Cardiac muscle cell (in vitro differentiated cells and primary cell): ENCODE measurements around the gene LHX1. TPM values are rescaled to one million over a fixed set of nuclear protein-coding genes. Genes with fewer than 3 reads are reported as not detected.
A peak's percentile ranks its signal among the peaks of the same experiment; 100 is the strongest.

Experiments used
- DNase-seq, 2 donors: peaks; one replicate each; pipeline versions ENCODE4 v3.0.0 to v3.0.0-alpha.2; 2010 to 2017; ENCODE audit warnings: low read depth in 1 of 2, low spot score in 1 of 2
- H3K27ac ChIP-seq: fragments of 200-600 bp; sonication (generic); 2 replicates; pipeline ENCODE4 v1.5.1; 2016
- H3K27me3 ChIP-seq: fragments of 200-600 bp; sonication (generic); 2 replicates; pipeline ENCODE4 v1.6.0; 2016; ENCODE audit warnings: control low read depth
- H3K36me3 ChIP-seq: fragments of 200-600 bp; sonication (generic); 2 replicates; pipeline ENCODE4 v1.5.1; 2016; ENCODE audit warnings: control low read depth
- H3K4me1 ChIP-seq: fragments of 200-600 bp; sonication (generic); 2 replicates; pipeline ENCODE4 v1.8.1; 2017; ENCODE audit warnings: low read depth, mild to moderate bottlenecking, mixed run types
- H3K4me3 ChIP-seq: fragments of 200-600 bp; sonication (generic); 2 replicates; pipeline ENCODE4 v1.5.1; 2016; ENCODE audit warnings: mild to moderate bottlenecking
- H3K9me3 ChIP-seq: fragments of 200-600 bp; sonication (generic); 2 replicates; pipeline ENCODE4 v1.5.1; 2017; ENCODE audit warnings: low read depth, mild to moderate bottlenecking, control low read depth
- polyA plus RNA-seq: library from polyadenylated mRNA; unstranded; fragments of >200 nt; fragmentation: Nextera tagmentation; extraction: Ambion mirVana; gene quantifications from 2 replicates; pipeline ENCODE4 v1.2.1, GENCODE V29; 2016
- total RNA-seq: library from RNA; depleted of rRNA; stranded (reverse); fragments of >200 nt; gene quantifications from 2 replicates; pipeline ENCODE4 v1.2.3, GENCODE V29; 2016
- TF ChIP-seq, protein P1 (sequence below): IDR thresholded peaks from 2 replicates; pipeline ENCODE4 v1.5.1; 2012; ENCODE audit warnings: low read depth, mild to moderate bottlenecking, low read length

The LHX1 gene
- total and polyA plus RNA-seq, 2 experiments from 2014 or later, result 3.1 to 4.1 TPM

DNA sequence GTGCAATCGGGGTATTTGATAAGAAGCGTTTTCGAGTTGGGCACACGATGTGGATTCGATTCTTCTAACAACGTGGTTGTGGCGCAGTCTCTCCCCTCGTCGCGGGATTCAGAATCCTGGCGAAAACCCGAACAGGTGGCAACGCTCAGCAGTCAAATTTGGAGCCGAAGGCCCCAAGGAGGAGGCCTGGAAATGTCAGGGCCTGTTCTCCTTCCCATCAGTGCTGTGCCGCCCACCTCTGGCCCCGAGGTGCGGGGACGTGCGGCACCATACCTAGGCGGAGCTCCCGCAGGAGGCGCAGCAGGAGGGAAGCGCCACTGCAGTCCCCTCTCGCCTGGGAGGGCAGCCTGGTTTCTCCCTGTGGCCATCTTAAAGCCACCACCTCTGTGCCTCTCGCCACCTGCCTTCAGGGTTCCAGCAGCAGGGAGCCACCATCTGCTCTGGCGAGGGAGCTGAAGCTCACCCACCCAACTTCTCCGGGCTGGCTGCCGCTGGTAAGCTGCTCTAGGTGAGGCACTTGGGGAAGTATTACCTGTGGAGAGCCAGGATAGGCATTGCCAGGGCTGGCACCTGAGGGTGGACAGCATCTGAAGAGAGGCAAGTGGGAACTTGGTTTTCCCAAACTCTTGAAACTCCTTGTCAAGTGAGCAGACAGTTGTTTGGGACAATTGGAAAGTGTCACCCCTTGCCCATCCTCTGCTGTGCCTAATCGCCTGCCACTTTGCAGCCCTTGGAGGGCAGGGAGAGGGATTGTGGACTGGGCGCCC is 8.9 kb downstream of the LHX1 start:
- peaks cover 3% of the 10 kb centered on the region for H3K36me3 ChIP-seq
- H3K9me3 ChIP-seq, result no peaks in the 10 kb centered on the region
- TF ChIP-seq, protein P1, sequence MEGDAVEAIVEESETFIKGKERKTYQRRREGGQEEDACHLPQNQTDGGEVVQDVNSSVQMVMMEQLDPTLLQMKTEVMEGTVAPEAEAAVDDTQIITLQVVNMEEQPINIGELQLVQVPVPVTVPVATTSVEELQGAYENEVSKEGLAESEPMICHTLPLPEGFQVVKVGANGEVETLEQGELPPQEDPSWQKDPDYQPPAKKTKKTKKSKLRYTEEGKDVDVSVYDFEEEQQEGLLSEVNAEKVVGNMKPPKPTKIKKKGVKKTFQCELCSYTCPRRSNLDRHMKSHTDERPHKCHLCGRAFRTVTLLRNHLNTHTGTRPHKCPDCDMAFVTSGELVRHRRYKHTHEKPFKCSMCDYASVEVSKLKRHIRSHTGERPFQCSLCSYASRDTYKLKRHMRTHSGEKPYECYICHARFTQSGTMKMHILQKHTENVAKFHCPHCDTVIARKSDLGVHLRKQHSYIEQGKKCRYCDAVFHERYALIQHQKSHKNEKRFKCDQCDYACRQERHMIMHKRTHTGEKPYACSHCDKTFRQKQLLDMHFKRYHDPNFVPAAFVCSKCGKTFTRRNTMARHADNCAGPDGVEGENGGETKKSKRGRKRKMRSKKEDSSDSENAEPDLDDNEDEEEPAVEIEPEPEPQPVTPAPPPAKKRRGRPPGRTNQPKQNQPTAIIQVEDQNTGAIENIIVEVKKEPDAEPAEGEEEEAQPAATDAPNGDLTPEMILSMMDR, result no peak
- no peak overlapping the region for H3K4me3 ChIP-seq
- no peak for DNase-seq
- H3K27me3 ChIP-seq, result peaks cover 65% of the 10 kb centered on the region
- peaks cover 9% of the 10 kb centered on the region for H3K4me1 ChIP-seq
- H3K27ac ChIP-seq, result no peak overlapping the region

DNA sequence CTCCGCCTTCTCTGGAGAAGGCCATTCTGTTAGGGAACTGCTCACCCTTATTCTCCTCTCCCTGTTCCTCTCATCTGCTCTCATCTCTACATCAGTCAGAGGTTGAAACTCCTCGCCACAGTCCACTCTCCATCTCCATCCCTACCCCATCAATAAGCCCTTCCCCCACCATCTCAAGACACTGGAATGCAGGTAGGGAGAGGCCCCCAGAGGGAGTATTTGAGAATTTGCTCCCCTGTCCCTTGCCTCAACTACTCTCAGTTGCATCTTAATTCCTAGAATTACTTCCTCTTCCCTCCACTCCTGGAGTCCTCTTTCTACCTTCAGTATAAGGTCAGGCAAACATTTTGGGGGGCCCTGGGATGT is 9.4 kb downstream of the LHX1 start:
- no peaks in the 10 kb centered on the region for H3K9me3 ChIP-seq
- peaks cover 3% of the 10 kb centered on the region for H3K36me3 ChIP-seq
- H3K4me1 ChIP-seq, result peaks cover 9% of the 10 kb centered on the region
- TF ChIP-seq, protein P1, result no peak
- H3K27ac ChIP-seq, result no peak overlapping the region
- no peak for DNase-seq
- no peak overlapping the region for H3K4me3 ChIP-seq
- H3K27me3 ChIP-seq, result peaks cover 60% of the 10 kb centered on the region

DNA sequence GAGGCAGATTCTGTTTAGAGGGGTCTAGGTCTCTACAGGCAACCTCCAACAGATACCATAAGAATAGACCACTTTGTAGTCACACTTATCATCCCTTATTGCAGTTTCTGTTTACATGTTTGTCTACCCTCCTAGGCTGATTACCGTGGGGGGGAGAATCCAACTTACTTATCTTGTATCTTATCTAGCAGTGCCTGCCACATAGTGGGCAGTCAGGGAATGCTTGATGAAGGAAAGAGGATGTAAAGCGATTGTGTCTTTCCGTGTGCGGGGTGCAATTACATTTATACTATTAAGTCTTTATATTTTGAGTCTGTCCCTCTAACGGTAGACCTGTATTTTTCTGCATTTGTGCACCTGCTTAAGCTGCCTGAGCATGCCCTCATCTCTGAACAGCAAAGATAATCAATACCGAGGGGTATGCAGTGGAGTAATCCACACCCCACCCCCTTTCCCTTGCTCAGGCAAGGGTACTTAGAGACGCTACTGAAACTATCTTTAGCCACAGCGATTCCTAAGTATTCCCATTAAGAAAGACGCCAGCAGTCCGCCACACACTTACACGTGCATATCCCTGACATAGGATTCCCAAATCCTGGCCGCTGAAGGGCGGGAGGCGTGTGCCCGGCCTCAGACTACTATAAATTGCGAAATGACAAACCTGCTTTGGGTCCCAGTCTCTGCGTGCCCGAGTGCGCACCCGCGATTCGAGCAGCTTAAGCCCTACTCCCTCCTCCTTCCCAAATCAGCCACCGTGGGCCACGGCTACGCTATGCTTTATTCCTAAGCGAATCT is 10.8 kb downstream of the LHX1 start:
- H3K9me3 ChIP-seq, result no peaks in the 10 kb centered on the region
- H3K27me3 ChIP-seq, result peaks cover 45% of the 10 kb centered on the region
- H3K27ac ChIP-seq, result peak overlapping the region; percentile 92
- no peak for DNase-seq
- H3K4me1 ChIP-seq, result peaks cover 9% of the 10 kb centered on the region
- TF ChIP-seq, protein P1, result no peak
- peak overlapping the region; percentile 64 for H3K4me3 ChIP-seq
- H3K36me3 ChIP-seq, result peaks cover 5% of the 10 kb centered on the region

DNA sequence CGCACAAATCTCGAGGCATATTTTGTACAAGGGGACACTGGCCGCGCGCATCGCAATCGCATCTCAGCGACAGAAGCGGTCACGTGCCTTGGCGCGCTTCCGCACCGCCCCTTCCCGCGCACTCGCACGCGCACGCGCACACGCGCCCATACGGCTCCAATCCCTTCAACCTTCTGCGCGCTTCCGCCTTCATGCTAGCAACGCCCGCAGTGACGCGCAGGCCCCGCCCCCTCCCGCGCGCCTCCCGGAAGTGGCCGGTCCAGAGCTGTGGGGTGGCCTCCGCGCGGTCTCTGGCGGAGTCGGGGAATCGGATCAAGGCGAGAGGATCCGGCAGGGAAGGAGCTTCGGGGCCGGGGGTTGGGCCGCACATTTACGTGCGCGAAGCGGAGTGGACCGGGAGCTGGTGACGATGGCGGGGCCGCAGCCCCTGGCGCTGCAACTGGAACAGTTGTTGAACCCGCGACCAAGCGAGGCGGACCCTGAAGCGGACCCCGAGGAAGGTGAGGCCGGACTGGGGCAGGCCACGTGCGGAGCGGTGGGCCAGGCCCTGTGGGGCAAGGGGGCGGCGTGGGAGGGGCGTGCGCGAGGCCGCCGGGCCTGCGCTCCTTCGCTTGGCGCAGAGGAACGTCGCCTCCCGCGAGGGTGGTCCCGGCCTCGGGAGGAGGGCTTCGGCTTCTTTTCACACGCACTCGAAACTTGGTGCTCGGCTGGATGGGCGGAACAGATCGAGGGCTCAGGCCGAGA is 11.6 kb downstream of the LHX1 start, which contains the start of gene AATF:
Gene AATF (plus strand): TSS at position 238 of the 744 bp plus-strand sequence. CDS start 172 bp downstream, at position 410.
- Histone ChIP-seq H3K4me1 (peaks cover 9% of the 10 kb centered on the region), H3K4me3 (peak within 1 kb of the TSS; percentile 64), H3K9me3 (no peaks in the 10 kb centered on the region), H3K27me3 (peaks cover 38% of the 10 kb centered on the region), H3K36me3 (peaks cover 10% of the 10 kb centered on the region), H3K27ac (peak within 1 kb of the TSS; percentile 92)
- TF ChIP-seq, protein P1, result no peak
- DNase-seq, result peak; percentile 97

DNA sequence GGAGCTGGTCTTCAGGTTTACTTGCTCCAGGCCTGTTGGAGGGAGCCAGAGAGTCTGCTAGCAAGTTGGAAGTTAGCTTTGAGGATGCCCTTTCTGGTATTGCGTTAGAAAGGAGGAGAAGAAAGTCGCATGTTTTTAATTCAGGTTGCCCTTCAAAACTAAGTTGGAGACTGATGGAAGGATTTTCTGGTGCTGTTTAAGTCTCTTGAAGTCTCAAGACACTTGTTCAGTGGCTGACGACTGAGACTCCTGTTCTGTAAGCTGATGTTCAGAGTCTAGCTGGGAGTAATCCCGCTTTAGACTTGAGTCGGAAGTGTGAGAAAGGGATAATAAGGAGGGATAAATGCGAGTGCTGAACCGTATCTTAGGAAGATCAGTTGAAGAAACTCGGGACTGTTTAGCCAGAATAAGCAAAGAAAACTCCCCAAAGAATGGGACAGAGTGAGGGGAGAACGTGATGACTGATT is 12.2 kb downstream of the LHX1 start:
- TF ChIP-seq, protein P1, result no peak
- Histone ChIP-seq H3K4me3 (peak overlapping the region; percentile 64), H3K27me3 (peaks cover 32% of the 10 kb centered on the region), H3K36me3 (peaks cover 16% of the 10 kb centered on the region), H3K9me3 (no peaks in the 10 kb centered on the region), H3K27ac (peak overlapping the region; percentile 92), H3K4me1 (peaks cover 9% of the 10 kb centered on the region)
- no peak for DNase-seq
